Measurements from ENCODE around the gene RXRB.
"Not testable (repeated sequence)": the region's sequence is repeated elsewhere in the genome, so short reads cannot be mapped to it uniquely, and the experiment has no call there.

Gene RXRB

GRCh38 chr6:33235221-33235634, 34.8 kb upstream of the RXRB start:
- Histone ChIP-seq H3K4me1 (ENCODE audit: control insufficient read depth, insufficient read depth, low read length) (no peaks in the 10 kb centered on the region), H3K4me3 (ENCODE audit: low read length) (no peak overlapping the region), H3K9me3 (ENCODE audit: control insufficient read depth, low read length) (no peaks in the 10 kb centered on the region), H3K27me3 (replicated peaks; ENCODE audit: control insufficient read depth, insufficient read depth, low read length) (peaks cover 43% of the 10 kb centered on the region), H3K9ac (ENCODE audit: low read length) (no peak overlapping the region), H3K36me3 (ENCODE audit: control insufficient read depth, insufficient read depth, low read length, severe bottlenecking) (no peaks in the 10 kb centered on the region)
- DNase-seq (ENCODE audit: low read depth), result no peak

- DNase-seq (ENCODE audit: low read depth); H3K4me1 ChIP-seq (ENCODE audit: control insufficient read depth, insufficient read depth, low read length); H3K9ac ChIP-seq (ENCODE audit: low read length); H3K4me3 ChIP-seq (ENCODE audit: low read length); H3K36me3 ChIP-seq (ENCODE audit: control insufficient read depth, insufficient read depth, low read length, severe bottlenecking); H3K9me3 ChIP-seq (ENCODE audit: control insufficient read depth, low read length): not testable (repeated sequence)
- H3K27me3 ChIP-seq (replicated peaks; ENCODE audit: control insufficient read depth, insufficient read depth, low read length), result peaks cover 33% of the 10 kb centered on the region
These were observed 26.1 kb upstream of the RXRB start for GRCh38 chr6:33226503-33227120.

GRCh38 chr6:33217681-33218080, 17.2 kb upstream of the RXRB start:
- Histone ChIP-seq H3K36me3 (ENCODE audit: control insufficient read depth, insufficient read depth, low read length, severe bottlenecking) (no peaks in the 10 kb centered on the region), H3K9ac (ENCODE audit: low read length) (no peak overlapping the region), H3K4me3 (ENCODE audit: low read length) (no peak overlapping the region), H3K9me3 (ENCODE audit: control insufficient read depth, low read length) (no peaks in the 10 kb centered on the region), H3K27me3 (replicated peaks; ENCODE audit: control insufficient read depth, insufficient read depth, low read length) (peaks cover 9% of the 10 kb centered on the region), H3K4me1 (ENCODE audit: control insufficient read depth, insufficient read depth, low read length) (peaks cover 9% of the 10 kb centered on the region)
- DNase-seq (ENCODE audit: low read depth), result no peak

- H3K9ac ChIP-seq (ENCODE audit: low read length), result no peak overlapping the region
- no peak for DNase-seq (ENCODE audit: low read depth)
- H3K27me3 ChIP-seq (replicated peaks; ENCODE audit: control insufficient read depth, insufficient read depth, low read length), result peaks cover 9% of the 10 kb centered on the region
- no peak overlapping the region for H3K4me3 ChIP-seq (ENCODE audit: low read length)
- no peaks in the 10 kb centered on the region for H3K9me3 ChIP-seq (ENCODE audit: control insufficient read depth, low read length)
- H3K4me1 ChIP-seq (ENCODE audit: control insufficient read depth, insufficient read depth, low read length), result peaks cover 12% of the 10 kb centered on the region
- no peaks in the 10 kb centered on the region for H3K36me3 ChIP-seq (ENCODE audit: control insufficient read depth, insufficient read depth, low read length, severe bottlenecking)
These were observed 16.8 kb upstream of the RXRB start for GRCh38 chr6:33217246-33217645.

GRCh38 chr6:33216117-33216649, 15.7 kb upstream of the RXRB start:
- Histone ChIP-seq H3K9me3 (ENCODE audit: control insufficient read depth, low read length) (no peaks in the 10 kb centered on the region), H3K27me3 (replicated peaks; ENCODE audit: control insufficient read depth, insufficient read depth, low read length) (peaks cover 5% of the 10 kb centered on the region), H3K4me1 (ENCODE audit: control insufficient read depth, insufficient read depth, low read length) (peaks cover 12% of the 10 kb centered on the region), H3K4me3 (ENCODE audit: low read length) (no peak overlapping the region), H3K9ac (ENCODE audit: low read length) (no peak overlapping the region), H3K36me3 (ENCODE audit: control insufficient read depth, insufficient read depth, low read length, severe bottlenecking) (no peaks in the 10 kb centered on the region)
- DNase-seq (ENCODE audit: low read depth), result no peak

- Histone ChIP-seq H3K4me3 (ENCODE audit: low read length) (no peak overlapping the region), H3K4me1 (ENCODE audit: control insufficient read depth, insufficient read depth, low read length) (peaks cover 12% of the 10 kb centered on the region), H3K36me3 (ENCODE audit: control insufficient read depth, insufficient read depth, low read length, severe bottlenecking) (peaks cover 4% of the 10 kb centered on the region), H3K27me3 (replicated peaks; ENCODE audit: control insufficient read depth, insufficient read depth, low read length) (peaks cover 5% of the 10 kb centered on the region), H3K9ac (ENCODE audit: low read length) (no peak overlapping the region), H3K9me3 (ENCODE audit: control insufficient read depth, low read length) (no peaks in the 10 kb centered on the region)
- DNase-seq (ENCODE audit: low read depth), result no peak
These were observed 15.0 kb upstream of the RXRB start for GRCh38 chr6:33215271-33216116.

- no peaks in the 10 kb centered on the region for H3K27me3 ChIP-seq (replicated peaks; ENCODE audit: control insufficient read depth, insufficient read depth, low read length)
- DNase-seq (ENCODE audit: low read depth), result no peak
These were observed 13.5 kb upstream of the RXRB start for GRCh38 chr6:33213989-33214335.

GRCh38 chr6:33213166-33213988, 12.9 kb upstream of the RXRB start:
- peak; percentile 53 for DNase-seq (ENCODE audit: low read depth)

More at GRCh38 chr6:33213989-33214335, 13.5 kb upstream of the RXRB start:
- Histone ChIP-seq H3K9ac (ENCODE audit: low read length) (peak overlapping the region; percentile 89), H3K36me3 (ENCODE audit: control insufficient read depth, insufficient read depth, low read length, severe bottlenecking) (peaks cover 17% of the 10 kb centered on the region), H3K9me3 (ENCODE audit: control insufficient read depth, low read length) (no peaks in the 10 kb centered on the region), H3K4me1 (ENCODE audit: control insufficient read depth, insufficient read depth, low read length) (peaks cover 13% of the 10 kb centered on the region), H3K4me3 (ENCODE audit: low read length) (peak overlapping the region; percentile 84)

GRCh38 chr6:33212857-33213165, 12.3 kb upstream of the RXRB start:
- H3K27me3 ChIP-seq (replicated peaks; ENCODE audit: control insufficient read depth, insufficient read depth, low read length), result no peaks in the 10 kb centered on the region
- H3K4me3 ChIP-seq (ENCODE audit: low read length), result peak overlapping the region; percentile 84
- peaks cover 17% of the 10 kb centered on the region for H3K36me3 ChIP-seq (ENCODE audit: control insufficient read depth, insufficient read depth, low read length, severe bottlenecking)
- DNase-seq (ENCODE audit: low read depth), result no peak
- peak overlapping the region; percentile 89 for H3K9ac ChIP-seq (ENCODE audit: low read length)
- peaks cover 16% of the 10 kb centered on the region for H3K4me1 ChIP-seq (ENCODE audit: control insufficient read depth, insufficient read depth, low read length)
- no peaks in the 10 kb centered on the region for H3K9me3 ChIP-seq (ENCODE audit: control insufficient read depth, low read length)

More at GRCh38 chr6:33213166-33213988, 12.9 kb upstream of the RXRB start:
- H3K9me3 ChIP-seq (ENCODE audit: control insufficient read depth, low read length), result no peaks in the 10 kb centered on the region
- peaks cover 17% of the 10 kb centered on the region for H3K36me3 ChIP-seq (ENCODE audit: control insufficient read depth, insufficient read depth, low read length, severe bottlenecking)
- H3K4me1 ChIP-seq (ENCODE audit: control insufficient read depth, insufficient read depth, low read length), result peaks cover 16% of the 10 kb centered on the region
- no peaks in the 10 kb centered on the region for H3K27me3 ChIP-seq (replicated peaks; ENCODE audit: control insufficient read depth, insufficient read depth, low read length)
- H3K4me3 ChIP-seq (ENCODE audit: low read length), result peak overlapping the region; percentile 84
- peak overlapping the region; percentile 89 for H3K9ac ChIP-seq (ENCODE audit: low read length)

GRCh38 chr6:33211666-33212422, 11.4 kb upstream of the RXRB start:
- no peaks in the 10 kb centered on the region for H3K9me3 ChIP-seq (ENCODE audit: control insufficient read depth, low read length)
- H3K36me3 ChIP-seq (ENCODE audit: control insufficient read depth, insufficient read depth, low read length, severe bottlenecking), result peaks cover 17% of the 10 kb centered on the region
- no peaks in the 10 kb centered on the region for H3K27me3 ChIP-seq (replicated peaks; ENCODE audit: control insufficient read depth, insufficient read depth, low read length)
- no peak overlapping the region for H3K4me3 ChIP-seq (ENCODE audit: low read length)
- peaks cover 21% of the 10 kb centered on the region for H3K4me1 ChIP-seq (ENCODE audit: control insufficient read depth, insufficient read depth, low read length)
- DNase-seq (ENCODE audit: low read depth), result no peak
- peak overlapping the region; percentile 89 for H3K9ac ChIP-seq (ENCODE audit: low read length)
